IPS-18c (cell line): ENCODE data around the gene CRK.

Source experiments
- H3K4me3 ChIP-seq: 2 replicates; pipeline ENCODE4 v1.7.0; 2013; ENCODE audit warnings: low read depth, mild to moderate bottlenecking, low read length, moderate library complexity; ENCODE audit not compliant: insufficient read depth
- H3K9me3 ChIP-seq: one replicate; pipeline ENCODE4 v1.6.1; 2013; ENCODE audit warnings: mild to moderate bottlenecking, low read length, moderate library complexity; ENCODE audit not compliant: control insufficient read depth, insufficient read depth

The CRK gene

GRCh38 chr17:1488826-1489270, 32.8 kb upstream of the CRK start:
- H3K4me3 ChIP-seq, result no peak overlapping the region

GRCh38 chr17:1487939-1488825, 32.1 kb upstream of the CRK start:
- Histone ChIP-seq H3K9me3 (no peaks in the 10 kb centered on the region), H3K4me3 (peak overlapping the region; percentile 59)

More at GRCh38 chr17:1488826-1489270, 32.8 kb upstream of the CRK start:
- no peaks in the 10 kb centered on the region for H3K9me3 ChIP-seq

- Histone ChIP-seq H3K4me3 (peak overlapping the region; percentile 59; the same call in 1 of the 2 replicates), H3K9me3 (no peaks in the 10 kb centered on the region)
Measured at GRCh38 chr17:1486802-1487695, 31.0 kb upstream of the CRK start.

GRCh38 chr17:1485423-1486376, 29.7 kb upstream of the CRK start:
- no peaks in the 10 kb centered on the region for H3K9me3 ChIP-seq
- H3K4me3 ChIP-seq, result peak overlapping the region; percentile 52

- H3K4me3 ChIP-seq, result peak overlapping the region; percentile 52
- H3K9me3 ChIP-seq, result no peaks in the 10 kb centered on the region
Measured at GRCh38 chr17:1484676-1485422, 28.8 kb upstream of the CRK start.

GRCh38 chr17:1484060-1484535, 28.1 kb upstream of the CRK start:
- Histone ChIP-seq H3K9me3 (no peaks in the 10 kb centered on the region), H3K4me3 (no peak overlapping the region)

GRCh38 chr17:1482680-1483079, 26.6 kb upstream of the CRK start:
- Histone ChIP-seq H3K4me3 (no peak overlapping the region), H3K9me3 (no peaks in the 10 kb centered on the region)

- H3K9me3 ChIP-seq, result no peaks in the 10 kb centered on the region
- no peak overlapping the region for H3K4me3 ChIP-seq
Measured at GRCh38 chr17:1481736-1482135, 25.7 kb upstream of the CRK start.

- Histone ChIP-seq H3K9me3 (no peaks in the 10 kb centered on the region), H3K4me3 (no peak overlapping the region)
Measured at GRCh38 chr17:1480747-1481465, 24.9 kb upstream of the CRK start.

GRCh38 chr17:1478418-1478817, 22.4 kb upstream of the CRK start:
- H3K4me3 ChIP-seq, result no peak overlapping the region
- H3K9me3 ChIP-seq, result no peaks in the 10 kb centered on the region

- Histone ChIP-seq H3K4me3 (no peak overlapping the region), H3K9me3 (no peaks in the 10 kb centered on the region)
Measured at GRCh38 chr17:1475321-1475854, 19.4 kb upstream of the CRK start.

GRCh38 chr17:1474402-1475189, 18.6 kb upstream of the CRK start:
- no peak overlapping the region for H3K4me3 ChIP-seq
- H3K9me3 ChIP-seq, result no peaks in the 10 kb centered on the region

GRCh38 chr17:1473841-1474240, 17.8 kb upstream of the CRK start:
- no peaks in the 10 kb centered on the region for H3K9me3 ChIP-seq
- H3K4me3 ChIP-seq, result no peak overlapping the region

- Histone ChIP-seq H3K9me3 (no peaks in the 10 kb centered on the region), H3K4me3 (no peak overlapping the region)
Measured at GRCh38 chr17:1473170-1473569, 17.1 kb upstream of the CRK start.
